NCI-H82 treated with DMSO at 0.1 percent for 48 hours (cell line): Measurements from ENCODE around the gene ZDHHC8.

Experiments
- DNase-seq: peaks from one replicate; lab custom pipeline; 2025; ENCODE audit not compliant: unreplicated experiment; lab: John Stamatoyannopoulos, UW

ZDHHC8 gene

GRCh38 chr22:20177217-20177911, 45.8 kb downstream of the ZDHHC8 start:
- no peak for DNase-seq

GRCh38 chr22:20178075-20178914, 46.7 kb downstream of the ZDHHC8 start:
- no peak for DNase-seq

GRCh38 chr22:20178915-20179227, 47.3 kb downstream of the ZDHHC8 start:
- no peak for DNase-seq

GRCh38 chr22:20179455-20180244, 48.0 kb downstream of the ZDHHC8 start:
- no peak for DNase-seq

GRCh38 chr22:20180245-20180630, 48.6 kb downstream of the ZDHHC8 start:
- DNase-seq, result no peak

- DNase-seq, result no peak
These were observed 49.0 kb downstream of the ZDHHC8 start for GRCh38 chr22:20180640-20181039.

- no peak for DNase-seq
These were observed 49.7 kb downstream of the ZDHHC8 start for GRCh38 chr22:20181194-20181883.

GRCh38 chr22:20181884-20182236, 50.3 kb downstream of the ZDHHC8 start:
- no peak for DNase-seq

GRCh38 chr22:20182365-20182764, 50.8 kb downstream of the ZDHHC8 start:
- DNase-seq, result no peak

- no peak for DNase-seq
These were observed 51.5 kb downstream of the ZDHHC8 start for GRCh38 chr22:20183101-20183500.

- no peak for DNase-seq
These were observed 52.2 kb downstream of the ZDHHC8 start for GRCh38 chr22:20183823-20184222.

GRCh38 chr22:20184501-20185165, 53.0 kb downstream of the ZDHHC8 start:
- DNase-seq, result no peak

GRCh38 chr22:20185750-20186149, 54.1 kb downstream of the ZDHHC8 start:
- no peak for DNase-seq

- DNase-seq, result peak; percentile 47
These were observed 54.7 kb downstream of the ZDHHC8 start for GRCh38 chr22:20186183-20186870.

- no peak for DNase-seq
These were observed 55.4 kb downstream of the ZDHHC8 start for GRCh38 chr22:20186871-20187546.

- DNase-seq, result no peak
These were observed 56.4 kb downstream of the ZDHHC8 start for GRCh38 chr22:20187777-20188566.

- DNase-seq, result no peak
These were observed 56.9 kb downstream of the ZDHHC8 start for GRCh38 chr22:20188567-20188877.

- DNase-seq, result no peak
These were observed 59.5 kb downstream of the ZDHHC8 start for GRCh38 chr22:20191000-20191515.

- DNase-seq, result no peak
These were observed 60.2 kb downstream of the ZDHHC8 start for GRCh38 chr22:20191803-20192202.
